Suprapubic skin (tissue), 4 donors: ENCODE data around the gene SCARB1. TPM values are rescaled to one million over a fixed set of nuclear protein-coding genes. Genes with fewer than 3 reads are reported as not detected.

Experiments
- DNase-seq, 2 donors: peaks; one replicate each; pipeline ENCODE4 v3.0.0-alpha.2; 2019; ENCODE audit warnings: low spot score in 2 of 2
- H3K27ac ChIP-seq: fragments of 200-600 bp; sonication (generic); one replicate; pipeline ENCODE4 v1.5.1; 2019
- H3K27me3 ChIP-seq: fragments of 200-600 bp; sonication (generic); one replicate; pipeline ENCODE4 v1.5.1; 2019
- H3K36me3 ChIP-seq: fragments of 200-600 bp; sonication (generic); one replicate; pipeline ENCODE4 v1.5.1; 2019
- H3K4me1 ChIP-seq: fragments of 200-600 bp; sonication (generic); one replicate; pipeline ENCODE4 v1.5.1; 2019
- H3K4me3 ChIP-seq: fragments of 200-600 bp; sonication (generic); one replicate; pipeline ENCODE4 v1.5.1; 2019; ENCODE audit warnings: mild to moderate bottlenecking
- H3K9me3 ChIP-seq: fragments of 200-600 bp; sonication (generic); one replicate; pipeline ENCODE4 v1.5.1; 2019
- CTCF ChIP-seq, 2 donors: fragments of 200-600 bp in 1 of 2; fragments of 450-650 bp in 1 of 2; sonication (generic) in 1 of 2; IDR thresholded peaks; one replicate each; pipeline ENCODE4 v1.5.1; 2016 to 2019; ENCODE audit warnings: antibody characterized with exemption in 2 of 2, mild to moderate bottlenecking in 1 of 2, moderate library complexity in 1 of 2
- EP300 ChIP-seq: sonication (generic); formaldehyde crosslinking; IDR thresholded peaks from one replicate; pipeline ENCODE4 v1.6.1; 2017; ENCODE audit warnings: antibody characterized with exemption
- POLR2A ChIP-seq, 2 donors: fragments of 450-650 bp; IDR thresholded peaks; one replicate each; pipeline ENCODE4 v1.6.1; 2017; ENCODE audit warnings: antibody characterized with exemption in 2 of 2, mild to moderate bottlenecking in 2 of 2, moderate library complexity in 2 of 2
- POLR2AphosphoS5 ChIP-seq, 3 donors: sonication (generic); formaldehyde crosslinking; IDR thresholded peaks; one replicate each; pipeline ENCODE4 v1.6.1; 2017; ENCODE audit warnings: antibody characterized with exemption in 3 of 3
- WGBS: methylation state at CpG from one replicate; pipeline ENCODE4 v1.1.5; 2018; 5-methylcytosine and 5-hydroxymethylcytosine counted together
- total RNA-seq, 4 donors: library from RNA; depleted of rRNA; stranded (reverse); fragments of >200 nt; gene quantifications; one replicate each; pipeline ENCODE4 v1.1.0, GENCODE V29; 2016

SCARB1 gene
- total RNA-seq, 4 donors from 2014 or later: 25.6 to 38.1 (median 29.0) TPM

GRCh38 chr12:124784871-124785572, 78.6 kb downstream of the SCARB1 start:
- Histone ChIP-seq H3K4me3 (no peak overlapping the region), H3K27ac (no peak overlapping the region), H3K9me3 (no peaks in the 10 kb centered on the region), H3K4me1 (peaks cover 8% of the 10 kb centered on the region), H3K27me3 (no peaks in the 10 kb centered on the region), H3K36me3 (peaks cover 21% of the 10 kb centered on the region)
- no peak for DNase-seq
- TF ChIP-seq POLR2A (IDR thresholded peaks at IDR 0.05) (no peak), EP300 (no peak), POLR2AphosphoS5 (IDR thresholded peaks at IDR 0.05) (no peak)
- 91% methylated on average over 11 of the region's 11 CpGs for WGBS

- TF ChIP-seq CTCF (IDR thresholded peaks at IDR 0.05): no peak
- TF ChIP-seq EP300: no peak
- TF ChIP-seq POLR2AphosphoS5 (IDR thresholded peaks at IDR 0.05): no peak
- no peak for TF ChIP-seq POLR2A (IDR thresholded peaks at IDR 0.05)
- no peak for DNase-seq
- Histone ChIP-seq H3K9me3 (no peaks in the 10 kb centered on the region), H3K4me1 (peaks cover 8% of the 10 kb centered on the region), H3K27me3 (no peaks in the 10 kb centered on the region), H3K4me3 (no peak overlapping the region), H3K36me3 (peaks cover 21% of the 10 kb centered on the region), H3K27ac (no peak overlapping the region)
- 96% methylated on average over 5 of the region's 5 CpGs for WGBS
These were observed 80.6 kb downstream of the SCARB1 start for GRCh38 chr12:124783087-124783486.

GRCh38 chr12:124782132-124782531, 81.5 kb downstream of the SCARB1 start:
- no peak for DNase-seq
- Histone ChIP-seq H3K27me3 (no peaks in the 10 kb centered on the region), H3K36me3 (peaks cover 21% of the 10 kb centered on the region), H3K27ac (no peak overlapping the region), H3K4me3 (no peak overlapping the region), H3K4me1 (peaks cover 8% of the 10 kb centered on the region), H3K9me3 (no peaks in the 10 kb centered on the region)
- 100% methylated on average over 2 of the region's 2 CpGs for WGBS
- TF ChIP-seq EP300 (no peak), CTCF (IDR thresholded peaks at IDR 0.05) (no peak), POLR2AphosphoS5 (IDR thresholded peaks at IDR 0.05) (no peak), POLR2A (IDR thresholded peaks at IDR 0.05) (no peak)

- Histone ChIP-seq H3K27me3 (no peaks in the 10 kb centered on the region), H3K4me3 (no peak overlapping the region), H3K4me1 (peaks cover 8% of the 10 kb centered on the region), H3K9me3 (no peaks in the 10 kb centered on the region), H3K36me3 (peaks cover 18% of the 10 kb centered on the region), H3K27ac (no peak overlapping the region)
- TF ChIP-seq EP300: no peak
- no peak for TF ChIP-seq CTCF (IDR thresholded peaks at IDR 0.05)
- TF ChIP-seq POLR2AphosphoS5 (IDR thresholded peaks at IDR 0.05): no peak
- 76% methylated on average over 11 of the region's 16 CpGs for WGBS
- DNase-seq: no peak
These were observed 82.6 kb downstream of the SCARB1 start for GRCh38 chr12:124780752-124781685.

- Histone ChIP-seq H3K4me1 (peaks cover 10% of the 10 kb centered on the region), H3K4me3 (no peak overlapping the region), H3K36me3 (peaks cover 11% of the 10 kb centered on the region), H3K9me3 (no peaks in the 10 kb centered on the region), H3K27me3 (no peaks in the 10 kb centered on the region), H3K27ac (no peak overlapping the region)
- 88% methylated on average over 3 of the region's 3 CpGs for WGBS
- TF ChIP-seq CTCF (IDR thresholded peaks at IDR 0.05): no peak
- no peak for TF ChIP-seq POLR2AphosphoS5 (IDR thresholded peaks at IDR 0.05)
- DNase-seq: no peak
These were observed 83.3 kb downstream of the SCARB1 start for GRCh38 chr12:124780336-124780735.
